Naive thymus-derived CD4-positive, alpha-beta T cell (primary cell): ENCODE results near the gene SLC17A5. TPM values are rescaled to one million over a fixed set of nuclear protein-coding genes. Genes with fewer than 3 reads are reported as not detected.

Source experiments
- ATAC-seq: fragments of 150-1000 bp; cut with Tn5 transposase; 2 replicates; pipeline ENCODE4 v1.10.0; 2021; ENCODE audit warnings: mild to moderate bottlenecking, moderate library complexity
- CTCF ChIA-PET: fragments of 350-600 bp; sonication (Branson Sonifier 250); formaldehyde crosslinking; loops from one replicate; lab custom pipeline; 2021; ENCODE audit warnings: antibody characterized with exemption; lab: Charles Lee
- POLR2A ChIA-PET: fragments of 350-600 bp; sonication (Branson Sonifier 250); formaldehyde crosslinking; loops from one replicate; lab custom pipeline; 2021; ENCODE audit warnings: antibody characterized with exemption, inconsistent platforms; lab: Charles Lee
- DNase-seq, 9 donors: peaks; one replicate each; pipeline versions ENCODE4 v3.0.0 to v3.0.0-alpha.2; 2020 to 2022; ENCODE audit warnings: mixed read lengths in 1 of 9
- H3K27ac ChIP-seq: one replicate; pipeline ENCODE4 v1.7.0; 2013; ENCODE audit warnings: mild to moderate bottlenecking, low read depth, low read length, moderate library complexity
- H3K27me3 ChIP-seq, 2 donors: one replicate each; pipeline ENCODE4 v1.7.0; 2013; ENCODE audit warnings: low read length in 2 of 2, mild to moderate bottlenecking in 2 of 2, moderate library complexity in 2 of 2; ENCODE audit not compliant: control insufficient read depth in 2 of 2, insufficient read depth in 2 of 2
- H3K36me3 ChIP-seq, 3 experiments: 1 replicate in 2 of 3; 2 replicates in 1 of 3; pipeline ENCODE4 v1.7.0; 2013; ENCODE audit warnings: low read length in 3 of 3, mild to moderate bottlenecking in 3 of 3, moderate library complexity in 1 of 3; ENCODE audit not compliant: insufficient read depth in 3 of 3, control insufficient read depth in 2 of 3
- H3K4me1 ChIP-seq, 2 donors: one replicate each; pipeline ENCODE4 v1.7.0; 2013; ENCODE audit warnings: low read length in 2 of 2, mild to moderate bottlenecking in 2 of 2, moderate library complexity in 1 of 2; ENCODE audit not compliant: control insufficient read depth in 2 of 2, insufficient read depth in 2 of 2
- H3K4me3 ChIP-seq: 2 replicates; pipeline ENCODE4 v1.7.0; 2013; ENCODE audit warnings: mild to moderate bottlenecking, low read length
- H3K9me3 ChIP-seq, 3 experiments: 1 replicate in 2 of 3; 2 replicates in 1 of 3; pipeline ENCODE4 v1.7.0; 2013; ENCODE audit warnings: low read length in 3 of 3; ENCODE audit not compliant: control insufficient read depth in 2 of 3
- H3K27ac Mint-ChIP-seq, 9 donors: one replicate each; pipeline ENCODE4 v1.8.0; 2020 to 2022; ENCODE audit warnings: mixed read lengths in 9 of 9, mild to moderate bottlenecking in 8 of 9, moderate library complexity in 5 of 9, inconsistent platforms in 2 of 9
- H3K27me3 Mint-ChIP-seq, 5 donors: one replicate each; pipeline ENCODE4 v1.8.0; 2021 to 2022; ENCODE audit warnings: mixed read lengths in 5 of 5, mild to moderate bottlenecking in 1 of 5
- H3K36me3 Mint-ChIP-seq, 5 donors: one replicate each; pipeline ENCODE4 v1.8.0; 2020 to 2022; ENCODE audit warnings: mixed read lengths in 5 of 5, mild to moderate bottlenecking in 3 of 5, inconsistent platforms in 1 of 5
- H3K4me1 Mint-ChIP-seq, 7 donors: one replicate each; pipeline ENCODE4 v1.8.0; 2020 to 2022; ENCODE audit warnings: mixed read lengths in 7 of 7, mild to moderate bottlenecking in 3 of 7, inconsistent platforms in 1 of 7
- H3K4me3 Mint-ChIP-seq, 10 donors: one replicate each; pipeline ENCODE4 v1.8.0; 2020 to 2022; ENCODE audit warnings: mild to moderate bottlenecking in 10 of 10, mixed read lengths in 10 of 10, moderate library complexity in 6 of 10, inconsistent platforms in 2 of 10
- H3K9me3 Mint-ChIP-seq, 11 donors: one replicate each; pipeline ENCODE4 v1.8.0; 2020 to 2022; ENCODE audit warnings: mixed read lengths in 11 of 11, mild to moderate bottlenecking in 4 of 11, inconsistent platforms in 1 of 11, moderate library complexity in 1 of 11
- intact Hi-C, 2 donors: fragments of 100-400 bp; cut with micrococcal nuclease; formaldehyde crosslinking; loops; one replicate each; pipeline ENCODE4 v1.15.1; 2023
- polyA plus RNA-seq, 2 donors: library from polyadenylated mRNA; unstranded; fragments of 300-500 nt; fragmentation: Illumina TruSeq; gene quantifications; one replicate each; pipeline ENCODE4 v1.2.3, GENCODE V29; 2021
- total RNA-seq, 6 experiments: library from RNA in 5 of 6; stranded (reverse) in 5 of 6; gene quantifications; 1 replicate in 5 of 6; 2 replicates in 1 of 6; pipeline ENCODE4 v1.2.3 and lab custom pipeline; 2021 to 2026

SLC17A5 gene
- total and polyA plus RNA-seq, 7 experiments from 2014 or later: 6.0 to 13.8 (median 8.6) TPM

DNA sequence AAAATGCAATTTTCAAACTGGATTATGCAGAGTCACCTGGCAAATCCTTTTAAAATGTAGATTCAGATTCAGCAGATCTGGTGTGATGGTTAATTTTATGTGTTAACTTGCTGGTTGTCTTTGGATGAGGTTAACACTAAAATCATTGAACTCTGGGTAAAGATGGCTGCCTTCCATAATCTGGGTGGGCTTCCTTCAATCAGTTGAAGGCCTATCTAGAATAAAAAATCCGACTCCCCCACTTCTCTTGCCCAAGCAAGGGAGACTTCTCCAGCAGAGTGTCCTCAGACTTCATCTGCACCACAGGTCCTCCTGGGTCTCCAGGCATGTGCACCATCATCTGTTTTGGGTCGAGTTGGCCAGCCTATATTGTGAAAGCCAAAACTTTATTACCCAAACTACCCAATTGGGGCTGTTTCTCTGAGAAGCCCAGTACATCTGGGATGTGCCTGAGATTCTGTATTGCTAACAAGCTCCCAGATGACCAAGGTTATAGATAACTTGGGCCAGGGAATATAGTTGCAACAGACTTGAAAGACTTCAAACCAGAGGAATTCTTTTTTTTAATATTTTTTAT is 1.6 kb upstream of the SLC17A5 start:
- no peaks in the 10 kb centered on the region for H3K27me3 Mint-ChIP-seq
- Histone ChIP-seq H3K4me3 (peak overlapping the region; percentile 99), H3K36me3 (peaks cover 0 to 7% (median 0%) of the 10 kb centered on the region in 3 experiments), H3K4me1 (peaks cover 10 to 13% of the 10 kb centered on the region in 2 donors), H3K9me3 (no peaks in the 10 kb centered on the region), H3K27me3 (no peaks in the 10 kb centered on the region), H3K27ac (peak overlapping the region; percentile 99)
- DNase-seq: no peak
- H3K4me3 Mint-ChIP-seq: peak overlapping the region; percentile 38 to 100 (median 96)
- peaks cover 0 to 3% (median 0%) of the 10 kb centered on the region in 5 donors for H3K36me3 Mint-ChIP-seq
- ChIA-PET POLR2A (interaction anchor here (0.7 to 4.4 kb wide), 4 partner anchors 70 to 194 kb away, joined by 3 to 92 read pairs (median 6); partner anchors contain the start of genes EEF1A1 and MTO1), CTCF (interaction anchor here (0.9 to 2.0 kb wide), 3 partner anchors 77 to 134 kb away, joined by 3 to 4 read pairs (median 3); no protein-coding TSS in a partner anchor)
- H3K9me3 Mint-ChIP-seq: peaks cover 0 to 2% (median 0%) of the 10 kb centered on the region in 11 donors
- ATAC-seq: no peak
- H3K27ac Mint-ChIP-seq: peak overlapping the region in 7 of 9 donors; percentile 56 to 98 (median 91)
- intact Hi-C loops: loop anchor here in 1 of 2 donors (2.0 kb wide), 2 partner anchors 69 to 203 kb away; partner anchors contain the start of gene CGAS
- peaks cover 17 to 41% (median 37%) of the 10 kb centered on the region in 7 donors for H3K4me1 Mint-ChIP-seq

DNA sequence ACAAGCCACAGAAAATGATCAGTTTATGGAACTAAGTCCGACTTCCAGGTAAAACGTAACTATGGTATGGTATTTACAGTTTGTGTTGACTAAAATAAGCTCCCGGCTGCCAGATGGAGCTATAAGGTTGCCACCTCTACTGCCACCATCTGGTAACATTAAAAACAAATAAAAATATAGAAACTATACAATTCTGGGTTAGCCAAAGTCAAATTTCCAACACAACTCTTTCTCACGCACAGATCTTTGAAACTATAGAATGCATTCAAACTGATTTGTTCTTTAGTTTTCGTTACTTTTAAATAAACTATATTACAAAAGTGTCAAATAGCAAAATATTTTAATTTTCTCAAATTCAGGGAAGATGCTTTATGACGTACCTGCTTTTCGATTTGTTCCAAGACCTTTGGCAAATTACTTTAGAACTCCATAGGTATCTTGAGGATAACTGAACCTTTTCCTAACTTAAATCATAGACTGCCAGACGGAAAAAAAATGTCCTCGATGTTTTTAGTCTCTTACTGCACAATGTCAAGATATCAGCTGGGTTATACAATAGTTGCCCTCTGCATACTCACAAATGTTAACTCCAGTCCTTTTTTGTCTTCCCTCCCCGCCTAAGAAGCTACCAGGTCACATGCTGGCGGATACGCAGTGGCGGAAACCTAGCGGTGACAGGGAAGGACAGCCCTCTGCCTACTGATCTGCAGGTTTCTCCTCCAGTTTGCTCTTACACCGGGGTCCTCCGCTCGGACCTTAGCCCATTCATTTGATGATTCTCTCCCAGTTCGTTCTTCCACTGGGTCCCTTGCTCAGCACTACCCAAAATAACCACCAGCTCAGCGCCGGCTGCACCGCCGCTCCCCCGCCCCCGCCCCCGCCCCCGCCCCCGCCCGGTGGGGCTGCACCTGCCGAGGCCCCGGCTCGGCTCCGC is 888 bp downstream of the SLC17A5 start:
- Histone ChIP-seq H3K4me3 (peak overlapping the region; percentile 99), H3K4me1 (peaks cover 10 to 13% of the 10 kb centered on the region in 2 donors), H3K36me3 (peaks cover 0 to 14% (median 5%) of the 10 kb centered on the region in 3 experiments), H3K27ac (peak overlapping the region; percentile 99), H3K9me3 (no peaks in the 10 kb centered on the region), H3K27me3 (no peaks in the 10 kb centered on the region)
- intact Hi-C loops: loop anchor here (1.0 to 5.0 kb wide), 7 partner anchors 22 to 1949 kb away; partner anchors contain the start of genes COX7A2 (in 1 of the 2), KCNQ5 (in 1 of the 2), SENP6 (in 1 of the 2) and TMEM30A (in 1 of the 2)
- ATAC-seq (peak; percentile 62), DNase-seq (peak; percentile 35 to 82 (median 73))
- ChIA-PET CTCF (interaction anchor here (0.6 to 2.1 kb wide), 11 partner anchors 11 to 1588 kb away, joined by 3 to 6 read pairs (median 3); partner anchors contain the start of gene MTO1), POLR2A (interaction anchor here (0.6 to 4.4 kb wide), 16 partner anchors 9 to 1949 kb away, joined by 3 to 92 read pairs (median 4); partner anchors contain the start of genes COX7A2, EEF1A1, MTO1 and SENP6)
- peak overlapping the region; percentile 94 to 100 (median 98) for H3K4me3 Mint-ChIP-seq
- H3K4me1 Mint-ChIP-seq: peaks cover 17 to 45% (median 39%) of the 10 kb centered on the region in 7 donors
- peak overlapping the region; percentile 88 to 99 (median 96) for H3K27ac Mint-ChIP-seq
- peaks cover 4 to 11% (median 6%) of the 10 kb centered on the region in 5 donors for H3K36me3 Mint-ChIP-seq
- H3K9me3 Mint-ChIP-seq: peaks cover 0 to 2% (median 0%) of the 10 kb centered on the region in 11 donors
- no peaks in the 10 kb centered on the region for H3K27me3 Mint-ChIP-seq

- Histone ChIP-seq H3K36me3 (peaks cover 0 to 14% (median 5%) of the 10 kb centered on the region in 3 experiments), H3K27ac (no peak overlapping the region), H3K4me1 (peaks cover 10 to 12% of the 10 kb centered on the region in 2 donors), H3K4me3 (no peak overlapping the region), H3K9me3 (no peaks in the 10 kb centered on the region), H3K27me3 (no peaks in the 10 kb centered on the region)
- intact Hi-C loops: loop anchor here (5.0 kb wide), 2 partner anchors 1027 to 1953 kb away; partner anchors contain the start of genes KCNQ5 (in 1 of the 2) and SENP6 (in 1 of the 2)
- ATAC-seq: no peak
- H3K4me3 Mint-ChIP-seq: no peak overlapping the region
- ChIA-PET CTCF (interaction anchor here (0.6 kb wide), 1 partner anchor 171 kb away, joined by 3 read pairs; no protein-coding TSS in a partner anchor), POLR2A (interaction anchor here (0.8 kb wide), 1 partner anchor 1635 kb away, joined by 3 read pairs; no protein-coding TSS in a partner anchor)
- no peak for DNase-seq
- peaks cover 4 to 18% (median 7%) of the 10 kb centered on the region in 5 donors for H3K36me3 Mint-ChIP-seq
- no peaks in the 10 kb centered on the region for H3K27me3 Mint-ChIP-seq
- peaks cover 0 to 2% (median 0%) of the 10 kb centered on the region in 11 donors for H3K9me3 Mint-ChIP-seq
- H3K4me1 Mint-ChIP-seq: peaks cover 24 to 48% (median 40%) of the 10 kb centered on the region in 7 donors
- H3K27ac Mint-ChIP-seq: peak overlapping the region in 2 of 9 donors; percentile 2 to 77
Measured at GRCh38 chr6:73649783-73650182, 4.0 kb downstream of the SLC17A5 start.

DNA sequence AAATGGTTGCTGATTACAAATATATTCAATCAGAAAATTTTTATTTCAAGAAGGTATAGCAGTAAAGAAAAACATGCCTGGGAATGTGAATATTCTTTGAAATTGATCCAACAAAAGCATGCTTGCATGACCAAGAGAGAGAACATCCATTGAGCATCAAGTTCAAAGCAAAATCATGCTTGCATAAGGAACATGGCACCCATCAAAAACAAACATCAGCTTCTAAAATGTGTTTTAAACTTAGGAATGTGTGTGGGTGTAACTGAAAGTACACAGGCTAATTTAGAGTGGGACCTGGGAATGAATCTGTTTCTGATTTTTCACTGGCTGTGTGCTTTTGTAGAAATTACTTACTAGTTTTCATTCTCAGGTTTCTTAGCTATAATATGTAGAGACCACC is 5.6 kb downstream of the SLC17A5 start:
- Histone ChIP-seq H3K4me3 (no peak overlapping the region), H3K4me1 (peaks cover 7% of the 10 kb centered on the region in 2 donors), H3K9me3 (no peaks in the 10 kb centered on the region), H3K36me3 (peaks cover 0 to 7% (median 5%) of the 10 kb centered on the region in 3 experiments), H3K27me3 (no peaks in the 10 kb centered on the region), H3K27ac (no peak overlapping the region)
- no peak for ATAC-seq
- no peak for DNase-seq
- no peak overlapping the region for H3K4me3 Mint-ChIP-seq
- CTCF ChIA-PET: interaction anchor here (0.8 kb wide), 1 partner anchor 88 kb away, joined by 5 read pairs; no protein-coding TSS in a partner anchor
- POLR2A ChIA-PET: interaction anchor here (1.0 kb wide), 1 partner anchor 389 kb away, joined by 4 read pairs; no protein-coding TSS in a partner anchor
- H3K4me1 Mint-ChIP-seq: peaks cover 21 to 47% (median 38%) of the 10 kb centered on the region in 7 donors
- intact Hi-C loops: no loop called here
- H3K9me3 Mint-ChIP-seq: peaks cover 0 to 2% (median 0%) of the 10 kb centered on the region in 11 donors
- H3K27me3 Mint-ChIP-seq: no peaks in the 10 kb centered on the region
- peaks cover 4 to 18% (median 7%) of the 10 kb centered on the region in 5 donors for H3K36me3 Mint-ChIP-seq
- peak overlapping the region in 1 of 9 donors; percentile 2 for H3K27ac Mint-ChIP-seq

GRCh38 chr6:73644941-73645591 is 8.7 kb downstream of the SLC17A5 start:
- no peak for DNase-seq
- peaks cover 6 to 28% (median 18%) of the 10 kb centered on the region in 7 donors for H3K4me1 Mint-ChIP-seq
- no peaks in the 10 kb centered on the region for H3K9me3 ChIP-seq
- H3K9me3 Mint-ChIP-seq: no peaks in the 10 kb centered on the region
- peak overlapping the region; percentile 72 to 90 (median 84) for H3K4me3 Mint-ChIP-seq
- peak overlapping the region; percentile 14 for H3K4me3 ChIP-seq
- no peaks in the 10 kb centered on the region for H3K27me3 ChIP-seq
- ATAC-seq: no peak
- no peaks in the 10 kb centered on the region for H3K4me1 ChIP-seq
- CTCF ChIA-PET: interaction anchor here (0.6 to 1.2 kb wide), 3 partner anchors 120 to 132 kb away, joined by 3 to 4 read pairs (median 3); no protein-coding TSS in a partner anchor
- no peaks in the 10 kb centered on the region for H3K27me3 Mint-ChIP-seq
- peaks cover 0 to 25% (median 5%) of the 10 kb centered on the region in 3 experiments for H3K36me3 ChIP-seq
- intact Hi-C loops: no loop called here
- H3K27ac ChIP-seq: no peak overlapping the region
- H3K36me3 Mint-ChIP-seq: peaks cover 5 to 38% (median 12%) of the 10 kb centered on the region in 5 donors
- POLR2A ChIA-PET: interaction anchor here (1.1 to 1.5 kb wide), 2 partner anchors 8 to 121 kb away, joined by 3 read pairs; no protein-coding TSS in a partner anchor
- peak overlapping the region in 6 of 9 donors; percentile 3 to 78 (median 46) for H3K27ac Mint-ChIP-seq
